Transverse colon (tissue), 3 donors: Measurements from ENCODE around the gene ATAD3C.

ENCODE experiments used
- EP300 ChIP-seq: sonication (generic); formaldehyde crosslinking; IDR thresholded peaks from one replicate; pipeline ENCODE4 v1.6.1; 2017; ENCODE audit warnings: antibody characterized with exemption, low read depth
- POLR2A ChIP-seq: fragments of 450-650 bp; IDR thresholded peaks from one replicate; pipeline ENCODE4 v1.6.1; 2016; ENCODE audit warnings: antibody characterized with exemption, mild to moderate bottlenecking, moderate library complexity
- TF ChIP-seq, protein P1 (sequence below), 5 experiments: fragments of 200-600 bp in 3 of 5; fragments of 450-650 bp in 2 of 5; sonication (generic) in 3 of 5; IDR thresholded peaks; 1 replicate in 2 of 5; 2 replicates in 3 of 5; pipeline ENCODE4 v1.5.1; 2016 to 2017; ENCODE audit warnings: antibody characterized with exemption in 5 of 5, inconsistent platforms in 3 of 5, mild to moderate bottlenecking in 2 of 5, moderate library complexity in 1 of 5

GRCh38 chr1:1420654-1421141 is 28.8 kb upstream of the ATAD3C start:
- TF ChIP-seq POLR2A (no peak), EP300 (no peak)
- TF ChIP-seq, protein P1, sequence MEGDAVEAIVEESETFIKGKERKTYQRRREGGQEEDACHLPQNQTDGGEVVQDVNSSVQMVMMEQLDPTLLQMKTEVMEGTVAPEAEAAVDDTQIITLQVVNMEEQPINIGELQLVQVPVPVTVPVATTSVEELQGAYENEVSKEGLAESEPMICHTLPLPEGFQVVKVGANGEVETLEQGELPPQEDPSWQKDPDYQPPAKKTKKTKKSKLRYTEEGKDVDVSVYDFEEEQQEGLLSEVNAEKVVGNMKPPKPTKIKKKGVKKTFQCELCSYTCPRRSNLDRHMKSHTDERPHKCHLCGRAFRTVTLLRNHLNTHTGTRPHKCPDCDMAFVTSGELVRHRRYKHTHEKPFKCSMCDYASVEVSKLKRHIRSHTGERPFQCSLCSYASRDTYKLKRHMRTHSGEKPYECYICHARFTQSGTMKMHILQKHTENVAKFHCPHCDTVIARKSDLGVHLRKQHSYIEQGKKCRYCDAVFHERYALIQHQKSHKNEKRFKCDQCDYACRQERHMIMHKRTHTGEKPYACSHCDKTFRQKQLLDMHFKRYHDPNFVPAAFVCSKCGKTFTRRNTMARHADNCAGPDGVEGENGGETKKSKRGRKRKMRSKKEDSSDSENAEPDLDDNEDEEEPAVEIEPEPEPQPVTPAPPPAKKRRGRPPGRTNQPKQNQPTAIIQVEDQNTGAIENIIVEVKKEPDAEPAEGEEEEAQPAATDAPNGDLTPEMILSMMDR (IDR thresholded peaks at IDR 0.05): no peak
